Measurements from ENCODE around the gene TMEM117.

The TMEM117 gene

GRCh38 chr12:43835656-43836474 lies at the start of gene TMEM117:
TSS of gene TMEM117 (plus strand) at chr12:43836081.
- peak; percentile 62 for DNase-seq

GRCh38 chr12:43786899-43787693 lies 48.8 kb upstream of the TMEM117 start:
- DNase-seq: no peak

- no peak for DNase-seq
These were observed 45.9 kb upstream of the TMEM117 start for GRCh38 chr12:43789941-43790340.

- DNase-seq: no peak
These were observed 40.1 kb upstream of the TMEM117 start for GRCh38 chr12:43795716-43796280.

GRCh38 chr12:43797561-43798217 lies 38.2 kb upstream of the TMEM117 start:
- no peak for DNase-seq

GRCh38 chr12:43805149-43805859 lies 30.6 kb upstream of the TMEM117 start:
- no peak for DNase-seq

- peak; percentile 91 for DNase-seq
These were observed 29.8 kb upstream of the TMEM117 start, which contains the start of gene TWF1 for GRCh38 chr12:43805860-43806736. TSS of gene TWF1 (minus strand) at chr12:43806317. CDS start at chr12:43806245, 72 bp downstream.

- DNase-seq: no peak
These were observed 29.2 kb upstream of the TMEM117 start for GRCh38 chr12:43806737-43807072.

- no peak for DNase-seq
These were observed 28.5 kb upstream of the TMEM117 start for GRCh38 chr12:43807386-43807785.

- DNase-seq: no peak
These were observed 23.8 kb upstream of the TMEM117 start for GRCh38 chr12:43812057-43812456.

- DNase-seq: no peak
These were observed 23.0 kb upstream of the TMEM117 start for GRCh38 chr12:43812926-43813325.

GRCh38 chr12:43815416-43815815 lies 20.5 kb upstream of the TMEM117 start:
- DNase-seq: no peak

GRCh38 chr12:43816168-43816567 lies 19.7 kb upstream of the TMEM117 start:
- DNase-seq: no peak

- no peak for DNase-seq
These were observed 11.6 kb upstream of the TMEM117 start for GRCh38 chr12:43824207-43824775.

GRCh38 chr12:43826681-43827080 lies 9.2 kb upstream of the TMEM117 start:
- DNase-seq: no peak

GRCh38 chr12:43827093-43827492 lies 8.8 kb upstream of the TMEM117 start:
- DNase-seq: no peak

- DNase-seq: no peak
These were observed 3.3 kb upstream of the TMEM117 start for GRCh38 chr12:43832463-43833168.

- peak; percentile 16 for DNase-seq
These were observed 621 bp upstream of the TMEM117 start for GRCh38 chr12:43835264-43835655.

GRCh38 chr12:43836475-43836989 lies 651 bp downstream of the TMEM117 start:
- no peak for DNase-seq

- no peak for DNase-seq
These were observed 4.5 kb downstream of the TMEM117 start for GRCh38 chr12:43840338-43840737.

Data from activated CD4-positive, alpha-beta T cell treated with anti-CD3 and anti-CD28 coated beads for 48 hours (primary cell).